NOMO-1 treated with dmso at 0.1 percent for 144 hours (cell line): Measurements from ENCODE around the gene TLK2.
"Not testable (repeated sequence)": the region's sequence is repeated elsewhere in the genome, so short reads cannot be mapped to it uniquely, and the experiment has no call there.

ENCODE experiments used
- DNase-seq: peaks from one replicate; lab custom pipeline; 2025; ENCODE audit not compliant: unreplicated experiment; lab: John Stamatoyannopoulos, UW

Gene TLK2

GRCh38 chr17:62557532-62557931, 78.9 kb downstream of the TLK2 start:
- not testable (repeated sequence) for DNase-seq

- DNase-seq, result not testable (repeated sequence)
Measured at GRCh38 chr17:62558941-62559340, 80.3 kb downstream of the TLK2 start.

- not testable (repeated sequence) for DNase-seq
Measured at GRCh38 chr17:62560971-62561370, 82.3 kb downstream of the TLK2 start.

GRCh38 chr17:62562656-62563055, 84.0 kb downstream of the TLK2 start:
- DNase-seq, result no peak

- no peak for DNase-seq
Measured at GRCh38 chr17:62565817-62566216, 87.2 kb downstream of the TLK2 start.

- no peak for DNase-seq
Measured at GRCh38 chr17:62566996-62567578, 88.5 kb downstream of the TLK2 start.

- no peak for DNase-seq
Measured at GRCh38 chr17:62572488-62572887, 93.9 kb downstream of the TLK2 start.

GRCh38 chr17:62572888-62573401, 94.3 kb downstream of the TLK2 start:
- DNase-seq, result no peak

GRCh38 chr17:62573480-62574117, 95.0 kb downstream of the TLK2 start:
- DNase-seq, result no peak

GRCh38 chr17:62576382-62576781, 97.8 kb downstream of the TLK2 start:
- DNase-seq, result no peak

GRCh38 chr17:62578757-62579487, 100.3 kb downstream of the TLK2 start:
- no peak for DNase-seq

GRCh38 chr17:62580947-62581346, 102.3 kb downstream of the TLK2 start:
- no peak for DNase-seq

GRCh38 chr17:62581764-62582163, 103.1 kb downstream of the TLK2 start:
- no peak for DNase-seq

GRCh38 chr17:62587554-62587953, 108.9 kb downstream of the TLK2 start:
- DNase-seq, result no peak

- no peak for DNase-seq
Measured at GRCh38 chr17:62588109-62588508, 109.5 kb downstream of the TLK2 start.

GRCh38 chr17:62591333-62591732, 112.7 kb downstream of the TLK2 start:
- no peak for DNase-seq

GRCh38 chr17:62591822-62592221, 113.2 kb downstream of the TLK2 start:
- not testable (repeated sequence) for DNase-seq

- no peak for DNase-seq
Measured at GRCh38 chr17:62592341-62593099, 113.9 kb downstream of the TLK2 start.

- no peak for DNase-seq
Measured at GRCh38 chr17:62595484-62595883, 116.9 kb downstream of the TLK2 start.

- no peak for DNase-seq
Measured at GRCh38 chr17:62596662-62597061, 118.0 kb downstream of the TLK2 start.

GRCh38 chr17:62597150-62597549, 118.5 kb downstream of the TLK2 start:
- no peak for DNase-seq
